Measurements from ENCODE around the gene PTPRM.

GRCh38 chr18:8349608-8350323 lies 782.6 kb downstream of the PTPRM start:
- TF ChIP-seq, protein P1, sequence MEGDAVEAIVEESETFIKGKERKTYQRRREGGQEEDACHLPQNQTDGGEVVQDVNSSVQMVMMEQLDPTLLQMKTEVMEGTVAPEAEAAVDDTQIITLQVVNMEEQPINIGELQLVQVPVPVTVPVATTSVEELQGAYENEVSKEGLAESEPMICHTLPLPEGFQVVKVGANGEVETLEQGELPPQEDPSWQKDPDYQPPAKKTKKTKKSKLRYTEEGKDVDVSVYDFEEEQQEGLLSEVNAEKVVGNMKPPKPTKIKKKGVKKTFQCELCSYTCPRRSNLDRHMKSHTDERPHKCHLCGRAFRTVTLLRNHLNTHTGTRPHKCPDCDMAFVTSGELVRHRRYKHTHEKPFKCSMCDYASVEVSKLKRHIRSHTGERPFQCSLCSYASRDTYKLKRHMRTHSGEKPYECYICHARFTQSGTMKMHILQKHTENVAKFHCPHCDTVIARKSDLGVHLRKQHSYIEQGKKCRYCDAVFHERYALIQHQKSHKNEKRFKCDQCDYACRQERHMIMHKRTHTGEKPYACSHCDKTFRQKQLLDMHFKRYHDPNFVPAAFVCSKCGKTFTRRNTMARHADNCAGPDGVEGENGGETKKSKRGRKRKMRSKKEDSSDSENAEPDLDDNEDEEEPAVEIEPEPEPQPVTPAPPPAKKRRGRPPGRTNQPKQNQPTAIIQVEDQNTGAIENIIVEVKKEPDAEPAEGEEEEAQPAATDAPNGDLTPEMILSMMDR (IDR thresholded peaks at IDR 0.05): no peak
- TF ChIP-seq POLR2A (IDR thresholded peaks at IDR 0.05): no peak
